CD4-positive, alpha-beta T cell (primary cell): Measurements from ENCODE around the gene CD37. TPM values are rescaled to one million over a fixed set of nuclear protein-coding genes. Genes with fewer than 3 reads are reported as not detected.
"Not testable (repeated sequence)": the region's sequence is repeated elsewhere in the genome, so short reads cannot be mapped to it uniquely, and the experiment has no call there.

ENCODE experiments used
- ATAC-seq: fragments of 200-7000 bp; cut with Tn5 transposase; one replicate; pipeline ENCODE4 v1.10.0; 2022; ENCODE audit warnings: mild to moderate bottlenecking; ENCODE audit not compliant: poor library complexity
- CTCF ChIA-PET: fragments of 350-600 bp; sonication (Branson Sonifier 250); formaldehyde crosslinking; loops from one replicate; lab custom pipeline; 2021; ENCODE audit warnings: antibody characterized with exemption, inconsistent platforms; lab: Charles Lee
- POLR2A ChIA-PET: fragments of 350-600 bp; sonication (Branson Sonifier 250); formaldehyde crosslinking; loops from one replicate; lab custom pipeline; 2021; ENCODE audit warnings: antibody characterized with exemption, inconsistent platforms; lab: Charles Lee
- DNase-seq, 14 experiments: peaks; one replicate each; pipeline ENCODE4 v3.0.0-alpha.2; 2013 to 2020; ENCODE audit warnings: mixed read lengths in 2 of 14
- H3K27ac ChIP-seq, 2 donors: one replicate each; pipeline versions ENCODE4 v1.5.1 to v1.7.0; 2013; ENCODE audit warnings: low read length in 2 of 2, low read depth in 1 of 2, mild to moderate bottlenecking in 1 of 2
- H3K27me3 ChIP-seq, 2 experiments: 1 replicate in 1 of 2; 2 replicates in 1 of 2; pipeline versions ENCODE4 v1.6.1 to v1.7.0; 2013; ENCODE audit warnings: low read length in 2 of 2, control low read depth in 1 of 2, mild to moderate bottlenecking in 1 of 2, moderate library complexity in 1 of 2; ENCODE audit not compliant: insufficient read depth in 2 of 2, control insufficient read depth in 1 of 2
- H3K36me3 ChIP-seq: one replicate; pipeline ENCODE4 v1.6.1; 2013; ENCODE audit warnings: low read length, control low read depth; ENCODE audit not compliant: insufficient read depth
- H3K4me1 ChIP-seq: one replicate; pipeline ENCODE4 v1.6.1; 2013; ENCODE audit warnings: low read length, control low read depth; ENCODE audit not compliant: insufficient read depth
- H3K4me3 ChIP-seq: one replicate; pipeline ENCODE4 v1.5.1; 2013; ENCODE audit warnings: mild to moderate bottlenecking, low read length, moderate library complexity
- H3K9me3 ChIP-seq, 2 experiments: 1 replicate in 1 of 2; 2 replicates in 1 of 2; pipeline versions ENCODE4 v1.6.1 to v1.7.0; 2013; ENCODE audit warnings: low read length in 2 of 2, mild to moderate bottlenecking in 2 of 2, control low read depth in 1 of 2, moderate library complexity in 1 of 2; ENCODE audit not compliant: control insufficient read depth in 1 of 2, insufficient read depth in 1 of 2
- H3K27ac Mint-ChIP-seq: one replicate; pipeline ENCODE4 v1.8.0; 2020; ENCODE audit warnings: mixed read lengths
- H3K27me3 Mint-ChIP-seq: one replicate; pipeline ENCODE4 v1.8.0; 2021; ENCODE audit warnings: mixed read lengths
- H3K36me3 Mint-ChIP-seq: one replicate; pipeline ENCODE4 v1.8.0; 2021; ENCODE audit warnings: low read depth, mixed read lengths
- H3K4me1 Mint-ChIP-seq: one replicate; pipeline ENCODE4 v1.8.0; 2021; ENCODE audit warnings: low read depth, mixed read lengths
- H3K4me3 Mint-ChIP-seq: one replicate; pipeline ENCODE4 v1.8.0; 2020; ENCODE audit warnings: mild to moderate bottlenecking, mixed read lengths
- H3K9me3 Mint-ChIP-seq: one replicate; pipeline ENCODE4 v1.8.0; 2020; ENCODE audit warnings: mixed read lengths
- CTCF ChIP-seq: fragments of 200-600 bp; IDR thresholded peaks from one replicate; pipeline ENCODE4 v1.8.0; 2022; ENCODE audit warnings: antibody characterized with exemption, mild to moderate bottlenecking
- intact Hi-C, 2 experiments: fragments of 100-400 bp; cut with DNase I in 1 of 2; cut with micrococcal nuclease in 1 of 2; formaldehyde crosslinking; loops; one replicate each; pipeline versions ENCODE4 v1.15.1 to v1.9.0; 2023 to 2025; cut with DNase I, micrococcal nuclease
- total RNA-seq, 174 experiments: library from RNA in 2 of 174; stranded (reverse) in 2 of 174; gene quantifications; one replicate each; pipeline ENCODE4 v1.2.3 and lab custom pipeline; 2021 to 2026

CD37 gene
- total RNA-seq, 2 experiments from 2014 or later, result 329 to 350 TPM

GRCh38 chr19:49316284-49316683 is 18.9 kb upstream of the CD37 start:
- intact Hi-C loops, result no loop called here
- Mint-ChIP-seq H3K27ac (no peak overlapping the region), H3K4me3 (no peak overlapping the region), H3K27me3 (no peaks in the 10 kb centered on the region), H3K4me1 (peaks cover 19% of the 10 kb centered on the region), H3K36me3 (peaks cover 64% of the 10 kb centered on the region), H3K9me3 (peaks cover 6% of the 10 kb centered on the region)
- Histone ChIP-seq H3K9me3 (peaks cover 10 to 12% of the 10 kb centered on the region in 2 experiments), H3K4me3 (no peak overlapping the region), H3K4me1 (no peaks in the 10 kb centered on the region), H3K36me3 (peaks cover 4% of the 10 kb centered on the region), H3K27me3 (no peaks in the 10 kb centered on the region), H3K27ac (no peak overlapping the region)
- CTCF ChIA-PET, result no interaction called here
- no peak for TF ChIP-seq CTCF
- ATAC-seq (no peak), DNase-seq (no peak)
- POLR2A ChIA-PET, result no interaction called here

GRCh38 chr19:49318296-49318695 is 16.9 kb upstream of the CD37 start:
- POLR2A ChIA-PET, result interaction anchor here (0.9 kb wide), 1 partner anchor 16 kb away, joined by 4 read pairs; no protein-coding TSS in a partner anchor
- no peak for DNase-seq
- Mint-ChIP-seq H3K4me1 (peaks cover 19% of the 10 kb centered on the region), H3K36me3 (peaks cover 61% of the 10 kb centered on the region), H3K27ac (no peak overlapping the region), H3K4me3 (no peak overlapping the region), H3K9me3 (peaks cover 6% of the 10 kb centered on the region), H3K27me3 (no peaks in the 10 kb centered on the region)
- TF ChIP-seq CTCF, result no peak
- H3K27ac ChIP-seq, result no peak overlapping the region
- H3K4me3 ChIP-seq, result no peak overlapping the region
- intact Hi-C loops, result no loop called here
- peaks cover 10 to 12% of the 10 kb centered on the region in 2 experiments for H3K9me3 ChIP-seq
- CTCF ChIA-PET, result no interaction called here
- no peaks in the 10 kb centered on the region for H3K4me1 ChIP-seq
- no peak for ATAC-seq
- peaks cover 4% of the 10 kb centered on the region for H3K36me3 ChIP-seq
- H3K27me3 ChIP-seq, result no peaks in the 10 kb centered on the region

GRCh38 chr19:49324801-49325576 is 10.2 kb upstream of the CD37 start, which contains the start of gene SLC6A16:
Gene SLC6A16, minus strand, starts transcription at chr19:49325191. Its CDS starts 13,844 bp downstream, at chr19:49311347.
- no peak for TF ChIP-seq CTCF
- Mint-ChIP-seq H3K4me1 (peaks cover 21% of the 10 kb centered on the region), H3K27ac (no peak within 1 kb of the TSS), H3K9me3 (no peaks in the 10 kb centered on the region), H3K27me3 (no peaks in the 10 kb centered on the region), H3K4me3 (no peak within 1 kb of the TSS), H3K36me3 (peaks cover 41% of the 10 kb centered on the region)
- DNase-seq (no peak), ATAC-seq (no peak)
- ChIA-PET CTCF (interaction anchor here (1.0 kb wide), 1 partner anchor 23 kb away, joined by 3 read pairs; no protein-coding TSS in a partner anchor), POLR2A (no interaction called here)
- H3K27ac ChIP-seq, result no peak within 1 kb of the TSS
- peaks cover 6% of the 10 kb centered on the region for H3K4me1 ChIP-seq
- H3K27me3 ChIP-seq, result no peaks in the 10 kb centered on the region
- H3K4me3 ChIP-seq, result no peak within 1 kb of the TSS
- intact Hi-C loops, result no loop called here
- H3K9me3 ChIP-seq, result no peaks in the 10 kb centered on the region
- peaks cover 4% of the 10 kb centered on the region for H3K36me3 ChIP-seq

GRCh38 chr19:49325756-49326155 is 9.4 kb upstream of the CD37 start:
- ATAC-seq, H3K27ac ChIP-seq, H3K9me3 ChIP-seq, H3K4me3 Mint-ChIP-seq, H3K36me3 ChIP-seq, intact Hi-C loops, H3K4me3 ChIP-seq, H3K27me3 ChIP-seq, H3K27ac Mint-ChIP-seq, H3K4me1 ChIP-seq, H3K27me3 Mint-ChIP-seq, CTCF ChIA-PET, DNase-seq, H3K9me3 Mint-ChIP-seq: not testable (repeated sequence)
- peaks cover 26% of the 10 kb centered on the region for H3K4me1 Mint-ChIP-seq
- peaks cover 40% of the 10 kb centered on the region for H3K36me3 Mint-ChIP-seq
- POLR2A ChIA-PET, result interaction anchor here (0.7 to 0.8 kb wide), 2 partner anchors 10 to 350 kb away, joined by 3 to 5 read pairs; no protein-coding TSS in a partner anchor
